Activated T-cell treated with anti-CD3 and anti-CD28 coated beads for 24 hours (primary cell): ENCODE measurements around the gene ADPRHL1.

Source experiments
- DNase-seq: peaks from one replicate; pipeline ENCODE4 v3.0.0-alpha.2; 2020; ENCODE audit warnings: low read depth

Gene ADPRHL1

DNA sequence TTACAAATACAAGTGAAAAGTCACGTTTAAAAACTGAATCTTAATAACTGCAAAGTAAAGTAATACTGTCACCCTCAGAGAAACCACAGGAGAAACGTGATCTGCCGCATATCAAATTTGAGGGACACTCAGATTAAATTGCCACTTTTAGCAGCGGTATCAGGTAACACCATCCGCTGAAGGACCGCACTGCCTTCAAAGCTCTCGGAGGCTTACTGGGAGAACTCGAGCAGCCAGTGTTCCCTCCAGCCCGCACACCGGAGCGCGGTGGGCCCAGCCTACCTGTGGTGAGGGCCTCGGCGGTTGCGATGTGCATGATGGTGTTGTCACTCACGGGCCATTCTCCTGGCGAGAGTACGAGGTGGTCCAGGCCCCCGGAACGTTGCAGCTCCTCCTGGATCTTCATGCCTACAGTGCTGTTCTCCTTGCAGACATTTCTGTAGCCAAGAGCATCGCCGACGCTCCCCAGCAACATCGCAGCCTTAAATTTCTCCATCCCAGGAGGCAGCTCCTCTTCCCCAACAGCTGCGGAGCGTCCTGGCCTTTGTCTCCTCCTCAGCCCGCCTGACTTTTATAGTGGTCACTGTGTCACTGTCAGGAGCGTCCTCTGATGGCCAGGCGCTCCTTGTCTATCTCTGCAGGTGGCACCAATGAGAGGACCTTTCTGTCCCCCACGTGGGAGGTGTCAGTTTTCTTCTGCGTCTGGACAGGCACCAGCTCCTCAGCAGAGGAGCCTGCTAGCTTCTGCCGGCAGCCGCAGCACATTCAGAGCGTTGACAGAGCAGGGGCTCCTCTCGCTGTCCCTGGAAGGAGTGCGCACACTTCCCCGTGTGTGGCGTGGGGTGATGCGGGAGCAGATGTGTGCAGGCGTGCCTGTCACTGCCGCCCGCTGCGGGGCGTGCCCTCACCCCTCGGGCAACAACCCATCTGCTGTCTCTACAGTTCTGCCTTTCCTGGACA is at the start of gene ADPRHL1:
Gene ADPRHL1, minus strand, starts transcription at position 547 of the 960 bp plus-strand sequence. Its CDS starts 51 bp downstream, at position 496.
- DNase-seq: no peak

DNA sequence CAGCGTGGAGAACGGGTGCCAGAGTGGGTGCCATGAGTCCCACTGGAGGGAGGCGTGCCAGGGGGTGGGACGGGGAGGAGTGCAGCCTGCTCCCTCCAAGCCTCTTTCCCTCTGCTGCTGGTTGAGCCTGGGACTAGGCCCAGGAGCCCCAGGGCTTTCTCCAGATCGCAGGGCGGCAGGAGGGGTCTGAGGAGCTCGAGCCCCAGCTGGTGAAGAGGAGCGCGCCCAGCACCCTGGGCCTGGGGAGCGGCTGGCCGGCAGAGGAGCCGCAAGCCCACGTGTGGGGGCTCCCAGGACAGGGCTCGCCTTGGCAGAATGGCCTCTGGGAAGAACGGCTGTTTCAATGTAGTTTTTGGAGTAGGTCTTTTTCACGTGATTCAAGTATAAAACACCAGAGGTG is 49.4 kb upstream of the ADPRHL1 start:
- no peak for DNase-seq

DNA sequence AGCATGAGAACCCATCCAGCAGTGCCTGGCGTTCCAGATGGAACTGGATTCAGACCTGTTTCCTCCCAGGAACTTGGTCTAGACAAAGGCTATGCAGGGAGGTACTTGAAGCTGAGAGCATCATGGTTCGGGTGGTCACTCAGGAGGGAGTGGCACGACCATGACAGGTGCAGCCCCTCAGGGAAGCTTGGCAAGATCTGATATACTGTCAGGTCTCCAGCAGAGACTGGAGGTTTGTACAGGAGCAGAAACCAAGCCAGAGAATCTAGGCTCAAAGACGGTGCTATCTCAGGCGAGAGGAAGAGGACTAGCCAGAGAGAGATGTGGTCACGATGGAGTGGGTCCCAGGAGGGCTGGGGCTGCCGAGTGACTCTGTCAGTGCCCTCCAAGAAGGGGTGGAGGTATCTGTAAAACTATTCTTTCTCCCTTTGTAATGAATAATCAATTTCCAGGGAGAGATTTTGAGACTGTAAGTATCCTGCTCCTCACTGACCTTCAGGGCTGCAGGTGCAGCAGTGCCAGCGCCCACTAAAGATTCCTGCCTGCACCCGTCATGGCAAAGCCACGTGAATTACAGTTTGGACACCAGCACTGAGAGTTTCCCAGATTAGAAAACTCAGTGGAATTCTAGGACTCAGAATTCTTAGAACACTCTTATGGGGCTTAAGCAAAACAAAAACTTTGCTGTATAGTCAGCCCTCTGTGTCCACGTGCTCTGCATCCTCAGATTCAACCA is 47.4 kb upstream of the ADPRHL1 start:
- DNase-seq: no peak

DNA sequence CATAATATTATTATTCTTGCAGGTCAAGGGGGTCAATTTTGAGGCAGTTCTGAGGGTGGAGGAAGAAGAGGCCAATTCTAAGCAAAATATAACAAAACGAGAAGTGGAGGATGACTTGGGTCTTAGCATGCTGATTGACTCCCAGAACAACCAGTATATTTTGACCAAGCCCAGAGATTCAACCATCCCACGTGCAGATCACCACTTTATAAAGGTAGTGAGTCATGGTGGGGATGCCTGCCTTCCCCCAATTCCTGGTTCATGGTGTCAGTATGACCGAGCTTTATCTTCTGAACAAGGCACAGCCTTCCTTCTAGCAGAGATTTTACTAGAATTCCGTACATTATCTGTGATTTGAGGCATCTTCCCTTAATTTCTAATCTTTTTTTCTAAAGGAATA is 46.6 kb upstream of the ADPRHL1 start:
- no peak for DNase-seq

DNA sequence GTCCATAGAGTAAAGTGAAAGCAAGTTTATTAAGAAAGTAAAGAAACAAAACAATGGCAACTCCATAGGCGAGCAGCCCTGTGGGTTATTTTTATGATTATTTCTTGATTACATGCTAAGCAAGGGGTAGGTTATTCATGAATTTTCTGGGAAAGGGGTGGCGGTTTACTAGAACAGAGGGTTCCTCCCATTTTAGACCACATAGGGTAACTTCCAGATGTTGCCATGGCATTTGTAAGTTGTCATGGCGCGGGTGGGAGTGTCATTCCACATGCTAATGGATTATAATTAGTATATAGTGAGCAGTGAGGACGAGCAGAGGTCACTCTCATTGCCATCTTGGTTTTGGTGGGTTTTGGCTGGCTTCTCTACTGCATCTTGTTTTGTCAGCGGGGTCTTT is 45.6 kb upstream of the ADPRHL1 start:
- DNase-seq: no peak

DNA sequence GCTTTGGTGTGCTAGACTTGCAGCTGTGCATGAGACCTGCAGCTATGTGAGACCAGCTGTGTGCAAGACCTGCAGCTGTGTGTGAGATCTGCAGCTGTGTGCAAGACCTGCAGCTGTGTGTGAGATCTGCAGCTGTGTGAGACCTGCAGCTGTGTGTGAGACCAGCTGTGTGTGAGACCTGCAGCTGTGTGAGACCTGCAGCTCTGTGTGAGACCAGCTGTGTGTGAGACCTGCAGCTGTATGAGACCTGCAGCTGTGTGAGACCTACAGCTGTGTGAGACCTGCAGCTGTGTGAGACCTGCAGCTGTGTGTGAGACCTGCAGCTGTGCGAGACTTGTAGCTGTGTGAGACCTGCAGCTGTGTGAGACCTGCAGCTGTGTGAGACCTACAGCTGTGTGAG is 43.9 kb upstream of the ADPRHL1 start:
- no peak for DNase-seq

DNA sequence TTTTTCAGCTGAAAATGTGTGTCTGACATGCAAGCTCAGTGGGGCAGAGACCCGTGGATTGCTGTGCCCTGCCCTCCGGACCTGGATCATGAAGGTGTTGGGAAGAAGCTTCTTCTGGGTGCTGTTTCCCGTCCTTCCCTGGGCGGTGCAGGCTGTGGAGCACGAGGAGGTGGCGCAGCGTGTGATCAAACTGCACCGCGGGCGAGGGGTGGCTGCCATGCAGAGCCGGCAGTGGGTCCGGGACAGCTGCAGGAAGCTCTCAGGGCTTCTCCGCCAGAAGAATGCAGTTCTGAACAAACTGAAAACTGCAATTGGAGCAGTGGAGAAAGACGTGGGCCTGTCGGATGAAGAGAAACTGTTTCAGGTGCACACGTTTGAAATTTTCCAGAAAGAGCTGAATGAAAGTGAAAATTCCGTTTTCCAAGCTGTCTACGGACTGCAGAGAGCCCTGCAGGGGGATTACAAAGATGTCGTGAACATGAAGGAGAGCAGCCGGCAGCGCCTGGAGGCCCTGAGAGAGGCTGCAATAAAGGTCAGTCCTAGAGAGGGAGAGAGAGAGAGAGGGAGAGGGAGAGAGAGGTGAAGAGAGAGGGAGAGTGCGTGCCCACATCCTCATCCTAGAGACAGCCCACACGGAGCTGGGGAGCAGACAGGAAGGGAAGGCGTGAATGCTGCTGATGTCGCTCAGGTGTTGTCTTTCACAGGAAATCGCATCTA is 42.4 kb upstream of the ADPRHL1 start:
- no peak for DNase-seq

DNA sequence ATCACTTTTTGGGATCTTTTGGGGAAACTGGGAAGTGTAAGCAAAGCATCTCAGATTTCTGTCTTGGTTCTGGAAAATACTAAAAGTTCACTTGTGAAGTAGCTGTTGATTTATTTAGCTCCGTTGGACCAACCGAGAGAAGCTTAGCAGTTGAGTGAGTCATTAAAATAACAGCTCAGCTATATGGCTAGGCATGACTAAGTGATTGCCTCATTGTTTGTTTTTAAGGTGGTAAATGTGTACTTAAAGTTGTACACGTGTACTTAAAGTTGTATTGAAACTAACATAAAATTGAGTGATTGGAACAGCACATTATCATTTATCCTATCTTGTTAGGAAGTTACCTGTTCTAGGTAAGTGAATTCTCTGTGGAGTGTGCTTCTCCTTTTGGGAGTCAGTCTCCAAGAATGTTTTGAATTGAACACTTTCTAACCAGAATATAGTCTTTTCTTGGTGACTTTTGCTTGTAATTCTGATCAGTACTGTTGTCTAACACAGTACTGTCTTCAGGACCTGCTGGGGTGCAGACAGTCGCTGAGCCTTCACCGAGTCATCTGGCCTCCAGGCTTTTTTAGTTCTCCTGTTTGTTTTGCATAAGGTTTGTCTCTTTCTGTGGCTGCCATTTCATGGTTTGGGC is 40.1 kb upstream of the ADPRHL1 start:
- no peak for DNase-seq

DNA sequence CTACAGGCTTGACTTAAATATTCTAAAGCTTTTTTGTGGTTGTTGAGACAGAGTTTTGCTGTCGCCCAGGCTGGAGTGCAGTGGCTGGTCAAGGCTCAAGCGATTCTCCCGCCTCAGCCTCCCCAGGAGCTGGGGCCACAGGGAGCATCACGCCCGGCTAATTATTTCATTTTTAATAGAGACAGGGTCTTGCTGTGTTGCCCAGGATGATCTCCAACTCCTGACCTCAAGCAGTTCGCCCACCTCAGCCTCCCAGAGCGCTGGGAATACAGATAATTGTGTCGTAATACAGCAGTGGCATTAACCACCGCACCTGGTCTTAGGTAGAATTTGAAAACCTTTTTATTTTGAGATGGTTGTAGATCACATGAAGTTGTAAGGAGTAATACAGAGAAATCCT is 38.7 kb upstream of the ADPRHL1 start:
- no peak for DNase-seq

DNA sequence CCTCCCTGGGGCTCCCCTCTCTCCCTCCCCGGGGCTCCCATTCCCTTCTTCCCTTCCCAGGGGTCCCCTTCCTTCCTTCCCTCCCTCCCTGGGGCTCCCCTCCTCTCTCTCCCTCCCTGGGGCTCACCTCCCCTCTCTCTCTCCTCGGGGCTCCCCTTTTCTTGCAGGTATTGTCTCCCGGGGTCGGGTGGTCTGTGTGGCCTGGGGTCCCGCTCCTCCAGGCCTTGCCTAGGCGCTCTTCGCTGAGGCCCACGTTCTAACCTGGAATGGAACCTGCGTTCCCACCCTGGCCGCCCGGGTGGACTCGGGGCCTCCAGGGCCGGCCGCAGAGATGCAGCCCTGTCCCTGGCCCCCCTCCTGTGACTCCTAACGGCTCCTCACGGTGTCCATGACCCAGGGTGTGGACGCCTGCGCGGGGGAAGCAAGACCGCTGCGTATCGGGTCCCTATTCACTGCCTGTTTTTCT is 38.2 kb upstream of the ADPRHL1 start:
- no peak for DNase-seq

DNA sequence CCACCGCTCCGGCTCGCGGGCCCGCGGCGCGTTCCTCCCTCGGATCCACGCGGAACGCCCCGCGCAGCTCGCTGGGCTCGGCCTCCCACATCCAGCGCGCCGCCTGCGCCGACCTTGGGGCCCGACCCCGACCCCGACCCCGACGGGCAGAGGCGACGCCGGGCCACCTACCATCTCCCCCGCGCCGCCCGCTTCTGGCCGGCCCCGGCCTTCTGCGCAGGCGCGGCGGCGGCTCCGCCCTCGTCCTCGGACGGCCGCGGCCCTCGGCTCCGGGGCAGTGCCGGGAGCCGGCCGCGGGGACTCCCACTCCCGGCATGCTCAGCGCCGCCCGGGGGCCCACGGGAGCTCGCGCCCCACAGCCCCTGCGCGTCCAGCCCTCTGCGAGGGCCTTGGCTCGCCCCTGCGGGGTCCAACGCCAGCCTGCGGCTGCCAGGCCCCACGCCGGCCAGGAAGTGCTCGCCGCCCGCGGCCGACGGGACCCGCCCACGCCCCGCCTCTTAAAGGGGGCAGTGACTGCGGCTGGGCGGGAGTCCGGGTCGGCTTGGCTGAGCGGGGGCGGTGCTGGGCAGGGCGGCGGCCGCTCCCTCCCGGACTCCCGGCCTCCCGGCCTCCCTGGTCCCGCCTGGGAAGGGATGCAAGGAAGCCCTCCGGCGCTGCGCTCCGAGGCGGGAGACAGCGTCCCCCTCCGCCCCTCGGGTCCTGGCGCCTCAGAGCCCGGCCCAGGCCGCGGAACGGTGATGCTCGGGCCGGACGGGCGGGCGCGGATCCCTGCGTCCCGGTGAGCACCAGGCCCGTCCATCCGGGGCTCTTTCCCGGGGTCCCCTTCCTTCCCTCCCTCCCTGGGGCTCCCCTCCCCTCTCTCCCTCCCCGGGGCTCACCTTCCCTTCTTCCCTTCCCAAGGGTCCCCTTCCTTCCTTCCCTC is 37.5 kb upstream of the ADPRHL1 start, which contains the start of gene DCUN1D2:
Gene DCUN1D2, minus strand, starts transcription at position 216 of the 922 bp plus-strand sequence. Its CDS starts 42 bp downstream, at position 174.
- peak; percentile 62 for DNase-seq

DNA sequence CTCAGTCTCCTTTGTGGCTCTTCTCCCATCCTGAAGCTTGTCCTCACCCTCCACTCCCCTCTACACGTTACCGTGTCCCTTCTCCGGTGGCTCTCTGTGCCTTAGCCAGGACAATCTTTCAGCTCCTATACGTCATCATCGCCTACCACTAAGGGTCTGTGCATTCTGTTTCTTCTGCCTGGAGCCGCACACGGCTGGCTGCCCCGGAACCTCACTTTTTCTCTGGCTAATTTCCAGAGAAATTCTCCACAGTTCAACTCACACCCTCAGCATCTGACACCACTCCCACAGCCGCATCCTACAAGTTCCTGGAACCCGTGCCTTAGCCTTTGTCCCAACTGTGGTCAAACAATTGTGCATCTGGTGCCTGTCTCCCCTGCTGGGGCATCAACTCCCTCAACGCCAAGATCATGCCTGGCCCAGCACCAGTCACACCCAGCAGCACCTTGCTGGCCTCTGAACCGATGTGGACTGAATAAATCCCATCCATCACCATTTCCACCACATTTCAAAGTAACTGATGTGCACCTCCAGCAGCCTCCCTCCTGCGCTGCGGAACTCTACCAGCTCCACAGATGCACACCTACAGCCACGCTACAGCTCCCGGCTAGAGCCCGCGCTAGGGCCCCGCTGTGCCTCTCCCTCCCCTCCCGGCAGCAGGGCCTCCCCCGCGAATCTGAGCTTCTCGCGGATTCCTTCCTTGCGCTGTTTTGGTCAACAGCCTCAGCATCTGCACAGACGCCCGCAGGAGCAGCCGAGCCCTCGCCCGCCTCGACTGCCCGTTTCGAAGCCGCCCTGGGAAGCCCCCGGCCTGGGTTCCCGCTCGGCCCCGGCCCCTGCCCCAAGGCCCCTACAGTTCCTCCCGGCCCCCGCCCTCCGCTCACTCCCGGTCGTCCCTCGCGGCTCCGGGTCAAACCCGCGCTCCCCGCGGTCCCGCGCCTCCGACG is 36.5 kb upstream of the ADPRHL1 start:
- peak; percentile 23 for DNase-seq

DNA sequence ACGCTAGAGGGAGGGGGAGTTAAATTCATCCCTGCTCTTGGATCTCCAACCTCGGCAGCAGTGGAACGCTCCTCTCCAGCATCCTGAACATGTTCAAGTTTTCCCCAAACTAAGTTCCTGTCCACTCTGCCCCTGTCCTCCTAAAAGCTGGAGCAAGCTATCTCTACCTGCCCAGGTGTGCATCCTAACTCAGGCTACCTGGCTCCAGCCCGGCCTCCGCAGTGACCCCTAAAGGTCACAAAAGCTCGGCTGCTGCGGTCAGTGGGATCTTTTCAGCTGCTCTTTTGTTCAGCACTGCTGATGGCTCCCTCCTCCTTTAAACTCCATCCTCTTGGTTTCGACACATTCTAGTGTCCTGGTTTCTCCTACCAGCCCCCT is 35.9 kb upstream of the ADPRHL1 start:
- DNase-seq: no peak

DNA sequence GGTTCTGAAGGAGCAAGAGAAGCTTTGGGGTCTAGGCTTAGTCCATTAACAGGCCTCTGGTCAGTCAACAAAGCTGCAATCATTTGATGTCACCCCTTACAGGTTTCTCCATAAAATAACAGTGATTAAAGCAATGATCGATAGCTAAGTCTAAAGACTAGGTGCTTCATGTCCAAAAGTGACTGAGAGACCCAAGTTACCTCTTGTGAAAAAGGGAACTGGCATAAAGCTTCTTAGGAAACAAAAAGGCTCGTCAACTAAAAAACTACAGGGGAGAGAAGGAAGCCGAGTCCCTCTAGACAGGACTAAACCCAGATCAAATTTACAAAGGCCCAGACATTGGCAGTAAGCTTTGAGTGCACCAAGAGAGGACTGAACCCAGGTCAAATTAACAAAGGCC is 35.0 kb upstream of the ADPRHL1 start:
- no peak for DNase-seq

DNA sequence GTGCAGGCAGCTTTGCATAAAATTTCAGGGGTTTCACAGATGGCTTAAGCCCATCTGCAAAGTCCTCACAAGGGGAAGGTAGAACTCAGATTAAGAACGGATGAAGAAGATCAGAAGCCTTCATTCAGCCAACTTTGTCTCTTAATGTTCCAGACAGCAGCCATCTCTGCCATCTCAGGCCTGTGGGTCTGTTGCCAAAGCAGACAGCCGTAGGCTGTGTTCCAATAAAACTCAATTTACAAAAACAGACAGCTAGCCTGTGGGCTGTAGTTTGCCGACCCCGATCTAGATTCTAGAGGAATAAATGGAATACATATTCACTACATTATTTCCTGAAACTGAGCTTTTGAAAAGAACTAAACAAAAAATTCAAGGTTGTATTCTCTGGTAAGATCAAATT is 33.4 kb upstream of the ADPRHL1 start:
- no peak for DNase-seq

DNA sequence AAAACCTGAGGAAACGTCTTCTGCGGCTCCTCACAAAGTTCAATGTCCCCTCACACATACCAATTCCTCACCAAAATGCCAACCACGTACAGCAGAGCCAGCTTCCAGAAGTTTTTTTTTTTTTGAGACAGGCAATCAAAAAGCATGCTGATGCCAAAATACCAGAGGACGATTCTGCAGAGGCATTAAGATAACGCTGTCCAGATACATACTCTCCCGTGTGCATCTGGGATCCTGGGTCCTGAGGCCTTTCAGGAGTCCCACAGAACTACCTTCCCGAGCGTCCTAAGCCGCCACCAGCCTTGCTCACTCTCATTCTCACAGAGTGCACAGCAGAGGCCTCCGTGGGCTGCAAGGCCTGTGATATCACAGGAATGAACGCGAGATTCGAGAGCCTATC is 32.3 kb upstream of the ADPRHL1 start:
- no peak for DNase-seq

DNA sequence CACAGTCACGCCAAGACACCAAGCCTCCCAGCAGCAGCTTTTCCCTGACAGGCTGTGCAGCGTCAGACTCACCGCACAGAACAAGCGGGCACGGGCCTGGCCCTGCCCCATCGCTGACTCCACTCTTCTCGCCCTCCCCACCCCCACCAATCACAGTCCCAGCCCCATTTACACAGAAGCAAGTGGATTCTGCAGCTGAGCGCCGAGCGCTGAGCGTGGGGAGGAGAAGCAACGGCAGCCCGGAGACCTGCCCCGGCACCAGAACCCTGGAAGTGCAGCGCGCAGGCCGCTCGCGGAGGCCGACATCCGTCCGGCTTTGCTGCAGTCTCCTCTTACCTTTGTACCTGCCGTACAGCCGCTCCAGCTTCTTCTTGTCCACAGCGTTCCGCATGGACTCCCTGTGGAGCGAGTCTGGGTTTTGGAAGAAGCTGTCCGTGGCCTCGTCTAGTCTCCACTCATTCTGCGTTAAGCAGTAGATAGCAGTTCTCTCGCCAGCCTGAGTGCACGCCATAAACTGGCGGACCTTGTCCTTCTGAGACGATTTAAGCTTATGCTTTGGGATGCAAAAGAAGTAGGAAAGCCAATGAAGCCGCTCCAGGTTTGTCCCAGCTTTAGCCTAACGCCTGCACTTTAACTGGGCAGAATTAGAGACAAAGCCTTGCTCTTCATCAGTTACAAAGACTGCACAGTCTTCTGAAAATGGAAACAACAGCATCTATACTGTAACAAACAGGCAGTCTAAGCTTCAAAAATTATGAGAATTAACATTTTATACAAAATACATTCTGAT is 30.4 kb upstream of the ADPRHL1 start:
- no peak for DNase-seq

DNA sequence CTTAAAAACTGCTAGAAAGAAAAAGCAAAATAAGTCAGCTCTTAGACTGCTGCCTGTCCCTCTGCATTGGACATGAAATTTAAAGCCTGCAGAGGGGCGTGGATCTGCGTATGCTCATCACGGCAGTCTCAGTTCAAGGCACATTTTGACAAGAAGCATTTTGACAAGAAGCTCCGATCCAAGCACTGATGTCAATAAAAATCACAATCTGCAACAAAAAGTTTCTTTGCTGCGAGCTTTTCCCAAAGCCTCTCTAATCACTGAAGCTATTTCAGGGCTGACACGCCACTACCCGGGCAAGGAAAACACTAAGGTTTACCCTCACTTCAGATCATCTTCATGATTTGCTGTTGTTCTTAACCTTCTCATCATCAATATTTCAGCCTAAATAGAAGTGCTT is 29.8 kb upstream of the ADPRHL1 start:
- DNase-seq: no peak

DNA sequence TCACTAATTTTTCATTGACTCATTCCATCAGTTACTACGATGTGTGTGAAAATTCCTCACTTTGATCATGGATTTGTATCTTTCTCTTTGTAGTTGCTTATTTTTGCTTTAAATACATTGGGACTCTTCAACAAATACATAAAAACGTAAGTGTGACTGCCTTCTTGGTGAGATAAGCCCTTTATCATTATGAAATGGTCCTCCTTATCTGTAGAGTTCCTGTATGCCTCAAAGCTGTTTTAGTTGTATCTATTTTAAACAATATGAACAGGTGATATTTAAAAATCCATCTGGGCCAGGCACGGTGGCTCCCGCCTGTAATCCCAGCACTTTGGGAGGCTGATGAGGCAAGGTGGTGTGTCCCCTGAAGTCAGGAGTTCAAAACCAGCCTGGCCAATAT is 25.9 kb upstream of the ADPRHL1 start:
- no peak for DNase-seq
